Activated naive CD8-positive, alpha-beta T cell treated with anti-CD3 and anti-CD28 coated beads for 36 hours (primary cell): ENCODE data around the gene FBXL13. TPM values are rescaled to one million over a fixed set of nuclear protein-coding genes. Genes with fewer than 3 reads are reported as not detected.

ENCODE experiments used
- DNase-seq: peaks from one replicate; pipeline ENCODE4 v3.0.0; 2021
- H3K27ac Mint-ChIP-seq: one replicate; pipeline ENCODE4 v1.8.0; 2022; ENCODE audit warnings: mild to moderate bottlenecking, moderate library complexity, mixed read lengths
- H3K27me3 Mint-ChIP-seq: one replicate; pipeline ENCODE4 v1.8.0; 2022; ENCODE audit warnings: mild to moderate bottlenecking, mixed read lengths
- H3K36me3 Mint-ChIP-seq: one replicate; pipeline ENCODE4 v1.8.0; 2021; ENCODE audit warnings: mild to moderate bottlenecking, mixed read lengths
- H3K4me1 Mint-ChIP-seq: one replicate; pipeline ENCODE4 v1.8.0; 2021; ENCODE audit warnings: mixed read lengths
- H3K4me3 Mint-ChIP-seq: one replicate; pipeline ENCODE4 v1.8.0; 2022; ENCODE audit warnings: mild to moderate bottlenecking, moderate library complexity, mixed read lengths
- H3K9me3 Mint-ChIP-seq: one replicate; pipeline ENCODE4 v1.8.0; 2022; ENCODE audit warnings: mixed read lengths
- total RNA-seq, 2 experiments: library from RNA; stranded (reverse); gene quantifications; one replicate each; pipeline ENCODE4 v1.2.3, GENCODE V29; 2021

FBXL13 gene
- total RNA-seq, 2 experiments from 2014 or later: 0.78 to 0.82 TPM

DNA sequence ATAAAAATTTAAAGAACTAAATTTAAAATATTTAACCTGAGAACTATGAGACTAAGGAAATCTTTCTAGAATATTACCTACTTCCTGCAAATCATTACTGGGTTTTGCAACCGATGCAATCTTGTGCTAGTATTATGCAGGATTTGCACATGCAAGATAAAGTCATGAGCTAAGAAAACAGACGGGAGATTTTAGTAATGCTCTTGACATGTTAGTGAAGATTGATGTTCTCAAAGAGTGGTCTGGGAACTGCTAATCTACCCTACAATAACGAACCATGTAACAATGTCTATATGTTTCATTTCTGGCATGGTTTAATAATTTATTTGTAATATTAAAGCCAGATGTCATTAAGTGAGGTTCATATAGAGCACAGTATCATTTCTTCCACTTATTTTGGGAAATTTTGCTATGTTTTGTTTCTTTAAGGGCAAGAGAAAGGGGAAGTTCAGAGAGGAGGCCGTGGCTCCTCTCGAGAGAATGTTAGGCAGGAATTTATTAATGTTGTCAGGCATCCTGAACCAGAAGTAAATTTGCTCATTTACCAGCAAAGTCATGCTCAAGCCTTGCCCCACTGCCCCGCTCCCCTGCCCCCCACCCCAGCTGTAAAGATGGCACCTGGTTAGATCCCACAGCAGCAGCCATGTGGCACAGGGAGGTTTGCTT, 139.0 kb downstream of the FBXL13 start:
- Mint-ChIP-seq H3K9me3 (no peaks in the 10 kb centered on the region), H3K36me3 (no peaks in the 10 kb centered on the region), H3K4me1 (no peaks in the 10 kb centered on the region), H3K4me3 (no peak overlapping the region), H3K27ac (no peak overlapping the region), H3K27me3 (no peaks in the 10 kb centered on the region)
- no peak for DNase-seq

DNA sequence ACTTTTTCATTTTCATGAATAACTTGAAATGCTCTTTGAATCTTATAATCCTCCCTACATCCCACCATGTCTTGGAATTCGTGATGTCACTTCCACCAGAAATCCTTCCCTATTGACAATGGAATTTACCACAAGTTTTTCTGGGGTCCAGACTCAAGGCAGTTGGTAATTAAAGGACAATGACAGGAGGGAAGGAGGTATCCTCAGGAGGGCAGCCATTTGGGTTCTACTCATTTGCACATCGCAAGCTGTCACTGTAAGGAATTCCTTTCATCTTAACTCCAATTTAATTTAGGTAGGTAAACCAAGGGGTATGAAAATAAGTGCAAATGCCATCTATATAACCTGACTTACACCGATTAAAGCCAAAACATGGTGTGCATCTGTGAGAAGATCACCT, 139.9 kb downstream of the FBXL13 start:
- no peaks in the 10 kb centered on the region for H3K36me3 Mint-ChIP-seq
- no peaks in the 10 kb centered on the region for H3K27me3 Mint-ChIP-seq
- H3K9me3 Mint-ChIP-seq: no peaks in the 10 kb centered on the region
- no peak overlapping the region for H3K4me3 Mint-ChIP-seq
- no peak for DNase-seq
- H3K27ac Mint-ChIP-seq: no peak overlapping the region
- H3K4me1 Mint-ChIP-seq: no peaks in the 10 kb centered on the region

DNA sequence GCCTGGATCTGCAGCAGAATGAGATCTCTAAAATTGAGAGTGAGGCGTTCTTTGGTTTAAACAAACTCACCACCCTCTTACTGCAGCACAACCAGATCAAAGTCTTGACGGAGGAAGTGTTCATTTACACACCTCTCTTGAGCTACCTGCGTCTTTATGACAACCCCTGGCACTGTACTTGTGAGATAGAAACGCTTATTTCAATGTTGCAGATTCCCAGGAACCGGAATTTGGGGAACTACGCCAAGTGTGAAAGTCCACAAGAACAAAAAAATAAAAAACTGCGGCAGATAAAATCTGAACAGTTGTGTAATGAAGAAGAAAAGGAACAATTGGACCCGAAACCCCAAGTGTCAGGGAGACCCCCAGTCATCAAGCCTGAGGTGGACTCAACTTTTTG, 140.4 kb downstream of the FBXL13 start:
- Mint-ChIP-seq H3K4me1 (no peaks in the 10 kb centered on the region), H3K9me3 (no peaks in the 10 kb centered on the region), H3K36me3 (no peaks in the 10 kb centered on the region), H3K27ac (no peak overlapping the region), H3K27me3 (no peaks in the 10 kb centered on the region), H3K4me3 (no peak overlapping the region)
- no peak for DNase-seq

DNA sequence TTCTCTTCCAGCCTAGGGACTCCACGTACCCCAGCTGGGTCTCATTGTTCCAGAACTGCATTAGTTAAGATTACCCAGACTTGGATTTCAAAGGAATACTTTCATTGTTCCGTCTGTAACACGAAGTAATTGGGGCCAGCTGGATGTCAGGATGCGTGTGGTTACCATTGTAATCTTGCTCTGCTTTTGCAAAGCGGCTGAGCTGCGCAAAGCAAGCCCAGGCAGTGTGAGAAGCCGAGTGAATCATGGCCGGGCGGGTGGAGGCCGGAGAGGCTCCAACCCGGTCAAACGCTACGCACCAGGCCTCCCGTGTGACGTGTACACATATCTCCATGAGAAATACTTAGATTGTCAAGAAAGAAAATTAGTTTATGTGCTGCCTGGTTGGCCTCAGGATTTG, 140.8 kb downstream of the FBXL13 start:
- H3K27me3 Mint-ChIP-seq: no peaks in the 10 kb centered on the region
- H3K27ac Mint-ChIP-seq: no peak overlapping the region
- H3K4me1 Mint-ChIP-seq: no peaks in the 10 kb centered on the region
- no peak for DNase-seq
- H3K4me3 Mint-ChIP-seq: no peak overlapping the region
- H3K9me3 Mint-ChIP-seq: no peaks in the 10 kb centered on the region
- H3K36me3 Mint-ChIP-seq: no peaks in the 10 kb centered on the region

DNA sequence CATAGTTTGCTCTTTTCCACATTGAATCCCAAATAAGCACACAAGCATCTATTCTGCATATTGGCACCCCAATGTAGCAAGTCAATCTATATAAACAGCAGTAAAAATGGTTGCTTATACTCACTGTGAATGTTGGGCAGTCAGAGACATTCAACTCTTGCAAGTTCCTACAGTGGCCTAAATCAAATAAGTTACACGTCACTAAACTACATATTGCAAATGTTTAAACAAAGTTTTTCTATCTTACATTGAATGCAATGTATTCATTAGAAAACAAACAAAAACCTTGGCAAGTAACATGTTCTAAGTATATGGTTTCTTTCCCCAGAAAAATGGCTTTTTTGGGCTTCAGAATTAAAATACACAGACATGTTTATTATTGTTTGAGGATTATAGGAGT, 142.8 kb downstream of the FBXL13 start:
- DNase-seq: no peak
- Mint-ChIP-seq H3K27ac (no peak overlapping the region), H3K27me3 (no peaks in the 10 kb centered on the region), H3K4me1 (no peaks in the 10 kb centered on the region), H3K4me3 (no peak overlapping the region), H3K9me3 (no peaks in the 10 kb centered on the region), H3K36me3 (no peaks in the 10 kb centered on the region)

DNA sequence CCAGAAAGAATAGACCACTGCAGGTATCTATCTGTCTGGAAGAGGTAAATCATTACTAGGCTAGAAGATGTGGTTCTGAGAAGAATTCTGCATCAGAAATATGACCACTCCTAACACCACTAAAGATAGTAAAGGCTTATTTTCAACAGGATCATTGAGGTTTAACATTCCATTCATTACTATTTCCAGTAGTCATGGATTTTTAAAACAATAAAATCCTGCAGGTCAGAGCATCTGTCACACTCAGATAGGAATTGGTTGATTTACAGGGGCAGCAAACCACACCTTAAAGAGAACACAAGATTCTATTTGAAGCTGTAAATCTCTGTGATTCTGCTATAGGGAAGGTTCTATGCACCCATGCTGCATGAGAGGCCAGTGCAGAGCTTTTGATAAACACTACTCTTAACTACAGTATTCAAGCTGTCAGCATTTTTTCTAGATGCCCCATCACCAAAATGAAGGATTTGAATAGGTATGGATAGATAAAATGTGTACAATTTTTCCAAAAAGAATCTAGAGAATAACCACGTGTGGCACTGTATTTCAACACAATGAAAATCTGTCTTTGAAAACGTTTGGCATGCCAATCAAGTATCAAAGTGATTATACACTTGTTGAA, 147.2 kb downstream of the FBXL13 start:
- Mint-ChIP-seq H3K4me3 (no peak overlapping the region), H3K27ac (no peak overlapping the region)

DNA sequence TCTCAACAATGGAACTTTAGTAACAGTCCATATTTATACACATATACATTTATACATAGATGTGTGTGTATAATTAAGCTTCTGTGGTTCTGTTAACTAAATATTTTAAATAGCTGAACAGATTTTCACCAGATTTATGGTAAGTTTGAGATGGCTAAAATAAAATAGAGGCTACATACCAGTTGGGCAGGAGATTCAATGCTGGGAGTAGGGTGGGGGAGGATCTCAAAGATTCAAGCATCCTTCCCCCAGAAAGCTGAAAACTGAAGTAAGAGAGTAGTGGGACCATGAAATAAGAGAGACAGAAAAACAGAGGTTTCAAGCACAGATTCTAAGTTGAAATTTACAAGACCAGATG, 147.8 kb downstream of the FBXL13 start:
- H3K4me3 Mint-ChIP-seq: no peak overlapping the region
- DNase-seq: no peak

More for the DNA sequence above, 147.2 kb downstream of the FBXL13 start:
- DNase-seq: no peak
- Mint-ChIP-seq H3K36me3 (peaks cover 2% of the 10 kb centered on the region), H3K4me1 (no peaks in the 10 kb centered on the region), H3K9me3 (no peaks in the 10 kb centered on the region), H3K27me3 (no peaks in the 10 kb centered on the region)

DNA sequence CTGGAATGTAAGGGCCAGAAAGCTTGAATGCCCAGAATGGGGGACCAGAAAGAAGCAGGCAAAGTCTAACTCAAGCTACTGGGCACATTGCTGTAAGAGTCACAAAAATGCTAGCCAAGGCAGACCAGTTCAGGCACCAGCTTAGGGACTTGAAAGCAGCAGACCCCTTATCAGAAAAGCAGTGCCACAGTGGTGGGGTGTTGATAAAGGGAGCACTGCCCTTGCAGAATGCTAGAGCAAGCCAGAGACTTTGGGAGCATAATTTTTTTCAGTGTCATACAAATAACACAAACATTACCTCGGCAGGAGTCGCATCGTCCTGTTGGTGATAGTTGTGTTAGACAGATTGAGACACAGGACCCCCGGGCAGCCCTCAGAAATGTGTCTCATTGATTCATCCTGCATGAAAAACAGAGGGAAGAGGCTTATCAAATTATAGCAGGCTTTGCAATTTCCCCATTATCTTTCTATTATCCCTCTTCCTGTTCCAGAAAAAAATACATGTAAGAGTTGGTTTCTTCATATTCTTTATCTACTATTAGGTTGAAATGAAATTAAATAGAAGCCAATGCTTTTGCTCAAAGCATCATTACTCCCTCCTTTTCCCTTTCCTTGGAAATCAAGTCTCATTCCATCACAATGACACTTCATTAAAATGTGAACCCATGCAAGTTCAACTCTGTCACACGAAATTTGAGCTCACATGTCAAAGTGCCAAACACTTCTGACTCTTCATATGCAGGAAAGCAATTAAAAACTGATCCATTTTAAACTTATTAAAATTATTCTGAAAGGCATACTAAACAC, 148.4 kb downstream of the FBXL13 start:
- no peak for DNase-seq
- peaks cover 2% of the 10 kb centered on the region for H3K36me3 Mint-ChIP-seq

More for the DNA sequence above, 147.8 kb downstream of the FBXL13 start:
- H3K36me3 Mint-ChIP-seq: peaks cover 2% of the 10 kb centered on the region
- no peaks in the 10 kb centered on the region for H3K4me1 Mint-ChIP-seq
- H3K27me3 Mint-ChIP-seq: no peaks in the 10 kb centered on the region
- no peak overlapping the region for H3K27ac Mint-ChIP-seq
- no peaks in the 10 kb centered on the region for H3K9me3 Mint-ChIP-seq

DNA sequence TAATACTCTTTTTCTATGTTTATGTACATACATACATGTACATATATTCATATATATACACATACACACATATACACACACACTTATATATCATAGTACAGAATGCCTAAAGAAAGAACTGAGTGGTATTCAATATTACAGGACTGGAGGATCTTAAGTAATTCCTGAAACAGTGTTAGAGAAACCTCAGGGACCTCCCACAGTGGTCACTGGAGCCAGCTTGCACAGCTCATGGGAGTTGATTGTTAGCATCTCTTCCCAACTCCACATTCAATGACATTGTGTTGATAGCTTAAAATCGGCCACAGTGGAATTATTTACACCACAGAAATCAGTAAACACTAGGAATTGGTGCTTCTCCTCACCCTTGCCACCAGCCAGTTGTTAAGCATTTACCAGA, 155.8 kb downstream of the FBXL13 start:
- H3K27me3 Mint-ChIP-seq: no peaks in the 10 kb centered on the region
- H3K36me3 Mint-ChIP-seq: no peaks in the 10 kb centered on the region
- H3K4me3 Mint-ChIP-seq: no peak overlapping the region
- H3K27ac Mint-ChIP-seq: no peak overlapping the region
- no peaks in the 10 kb centered on the region for H3K4me1 Mint-ChIP-seq
- no peaks in the 10 kb centered on the region for H3K9me3 Mint-ChIP-seq
- no peak for DNase-seq

More for the DNA sequence above, 148.4 kb downstream of the FBXL13 start:
- Mint-ChIP-seq H3K4me1 (no peaks in the 10 kb centered on the region), H3K4me3 (no peak overlapping the region), H3K9me3 (no peaks in the 10 kb centered on the region), H3K27me3 (no peaks in the 10 kb centered on the region), H3K27ac (peak overlapping the region; percentile 47)

DNA sequence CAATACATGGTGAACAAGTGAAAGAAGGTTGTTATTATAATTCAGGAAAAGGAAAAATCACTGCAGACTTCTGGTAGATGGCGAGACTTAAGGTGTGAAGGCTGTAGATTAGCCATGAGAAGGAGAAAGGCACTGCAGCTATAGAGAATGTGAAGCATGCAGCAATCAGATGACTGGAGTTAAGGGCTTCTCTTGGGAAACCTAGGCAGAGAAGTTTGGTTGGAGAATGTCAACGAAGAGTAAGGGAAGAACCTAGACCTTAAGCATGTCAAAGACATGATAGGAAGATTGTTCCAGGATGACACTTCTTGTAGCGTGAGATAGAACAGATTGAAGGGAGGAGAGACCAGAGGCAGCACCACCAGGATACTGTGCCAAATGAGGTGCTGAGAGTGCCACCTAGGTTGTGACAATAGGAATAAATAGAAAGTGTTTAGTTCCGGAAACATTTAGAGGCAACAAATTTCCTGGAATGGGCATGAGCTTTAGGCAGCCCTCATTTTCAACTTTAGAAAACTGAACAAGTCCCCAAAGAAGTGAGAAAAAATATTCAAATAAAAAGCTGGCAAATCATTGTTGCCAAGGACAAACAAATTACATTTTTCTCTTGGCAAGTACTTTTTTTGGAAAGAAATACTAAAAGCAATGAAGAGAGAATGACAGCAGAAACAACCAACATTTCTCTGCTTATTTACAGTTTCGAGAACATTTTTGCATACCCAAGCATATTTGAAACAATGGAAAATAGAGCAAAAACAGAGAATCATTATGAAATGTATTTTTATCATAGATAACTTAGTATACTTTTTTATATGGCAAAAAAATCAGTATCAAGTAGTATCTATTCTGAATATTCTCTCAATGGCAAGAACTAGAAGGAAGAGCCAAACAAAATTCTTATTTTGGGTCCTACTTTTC, 156.9 kb downstream of the FBXL13 start:
- Mint-ChIP-seq H3K9me3 (no peaks in the 10 kb centered on the region), H3K36me3 (no peaks in the 10 kb centered on the region), H3K27me3 (no peaks in the 10 kb centered on the region), H3K27ac (no peak overlapping the region), H3K4me3 (no peak overlapping the region), H3K4me1 (peaks cover 3% of the 10 kb centered on the region)
- DNase-seq: no peak

DNA sequence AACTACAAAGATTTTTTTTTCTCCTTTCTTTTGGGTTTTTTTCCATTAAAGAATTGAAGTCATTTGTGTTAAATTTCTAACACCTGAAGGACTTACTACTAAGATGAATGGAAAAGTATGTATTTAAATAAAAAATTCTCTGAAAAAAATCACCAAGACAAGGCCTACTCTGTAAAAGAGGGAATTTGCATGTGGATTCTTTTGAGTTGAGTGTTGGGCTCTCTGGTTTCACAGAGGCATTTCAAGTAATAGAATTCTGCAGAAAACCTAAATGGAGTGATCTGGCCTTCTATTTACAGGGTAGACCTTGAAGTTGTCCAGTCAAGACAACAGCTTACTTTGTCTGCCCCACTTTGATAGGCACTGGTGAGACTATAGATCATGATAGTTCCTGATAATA, 157.7 kb downstream of the FBXL13 start:
- no peak overlapping the region for H3K4me3 Mint-ChIP-seq
- DNase-seq: no peak
- H3K27me3 Mint-ChIP-seq: no peaks in the 10 kb centered on the region
- H3K9me3 Mint-ChIP-seq: no peaks in the 10 kb centered on the region
- no peak overlapping the region for H3K27ac Mint-ChIP-seq
- H3K36me3 Mint-ChIP-seq: no peaks in the 10 kb centered on the region
- peaks cover 3% of the 10 kb centered on the region for H3K4me1 Mint-ChIP-seq

DNA sequence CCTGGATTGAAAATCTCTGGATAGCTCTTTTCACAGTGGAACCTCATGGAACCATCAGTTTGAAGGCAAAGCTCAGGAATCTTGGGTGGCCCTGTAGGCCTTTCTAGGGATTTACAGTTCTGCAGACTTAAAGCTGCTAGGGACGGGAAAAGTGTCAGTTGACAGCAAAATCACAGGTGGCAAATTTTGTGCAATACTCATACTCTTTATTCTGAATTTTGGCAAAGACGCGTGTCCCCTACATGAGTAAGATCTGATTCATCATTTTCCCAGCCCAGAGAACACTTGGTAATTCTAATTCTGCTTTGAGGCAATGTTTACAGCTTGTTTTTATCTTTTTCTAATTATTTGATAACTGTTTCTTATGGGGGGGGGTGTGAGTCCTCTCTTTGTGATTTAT, 158.2 kb downstream of the FBXL13 start:
- DNase-seq: no peak
- no peaks in the 10 kb centered on the region for H3K9me3 Mint-ChIP-seq
- peaks cover 3% of the 10 kb centered on the region for H3K4me1 Mint-ChIP-seq
- no peaks in the 10 kb centered on the region for H3K27me3 Mint-ChIP-seq
- no peak overlapping the region for H3K27ac Mint-ChIP-seq
- no peaks in the 10 kb centered on the region for H3K36me3 Mint-ChIP-seq
- H3K4me3 Mint-ChIP-seq: no peak overlapping the region

DNA sequence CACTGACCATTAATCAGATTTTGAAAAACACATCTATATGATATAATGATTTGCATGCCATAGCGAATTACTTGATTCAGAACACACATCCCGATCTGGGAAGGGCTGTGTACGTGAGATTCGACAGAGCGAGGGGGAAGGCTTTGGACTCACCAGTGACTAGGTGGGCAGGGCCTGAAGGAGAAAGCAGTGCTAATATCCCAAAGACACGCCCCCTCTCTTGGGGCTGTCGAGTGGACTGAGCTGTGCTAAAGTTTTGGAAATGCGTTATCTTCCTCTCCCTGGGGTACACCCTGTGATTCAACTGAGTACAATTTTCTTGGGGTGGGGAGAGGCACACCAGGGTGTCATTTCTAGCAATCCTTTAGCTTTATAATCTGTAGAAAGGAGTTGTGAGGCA, 160.0 kb downstream of the FBXL13 start:
- H3K27ac Mint-ChIP-seq: no peak overlapping the region
- no peak for DNase-seq
- H3K27me3 Mint-ChIP-seq: no peaks in the 10 kb centered on the region
- H3K4me3 Mint-ChIP-seq: no peak overlapping the region
- H3K36me3 Mint-ChIP-seq: no peaks in the 10 kb centered on the region
- H3K4me1 Mint-ChIP-seq: peaks cover 3% of the 10 kb centered on the region
- no peaks in the 10 kb centered on the region for H3K9me3 Mint-ChIP-seq

DNA sequence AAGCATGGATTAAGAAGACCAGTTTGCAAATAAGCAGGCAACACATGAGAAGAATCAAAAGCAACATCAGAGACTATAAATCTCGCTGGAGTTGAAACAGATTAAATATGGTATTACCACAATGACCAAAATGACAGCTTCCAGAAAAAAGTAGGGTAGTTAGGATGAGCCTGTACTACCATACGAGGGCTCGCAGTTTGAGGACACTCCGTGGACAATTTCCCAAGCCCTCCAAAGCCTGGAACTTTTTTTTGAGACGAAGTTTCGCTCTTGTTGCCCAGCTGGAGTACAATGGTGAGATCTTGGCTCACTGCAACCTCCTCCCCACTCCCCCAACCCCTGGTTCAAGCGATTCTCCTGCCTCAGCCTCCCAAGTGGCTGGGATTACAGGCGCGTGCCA, 160.8 kb downstream of the FBXL13 start:
- Mint-ChIP-seq H3K27ac (no peak overlapping the region), H3K4me1 (peaks cover 3% of the 10 kb centered on the region), H3K9me3 (no peaks in the 10 kb centered on the region), H3K4me3 (no peak overlapping the region), H3K36me3 (no peaks in the 10 kb centered on the region), H3K27me3 (no peaks in the 10 kb centered on the region)
- DNase-seq: no peak

DNA sequence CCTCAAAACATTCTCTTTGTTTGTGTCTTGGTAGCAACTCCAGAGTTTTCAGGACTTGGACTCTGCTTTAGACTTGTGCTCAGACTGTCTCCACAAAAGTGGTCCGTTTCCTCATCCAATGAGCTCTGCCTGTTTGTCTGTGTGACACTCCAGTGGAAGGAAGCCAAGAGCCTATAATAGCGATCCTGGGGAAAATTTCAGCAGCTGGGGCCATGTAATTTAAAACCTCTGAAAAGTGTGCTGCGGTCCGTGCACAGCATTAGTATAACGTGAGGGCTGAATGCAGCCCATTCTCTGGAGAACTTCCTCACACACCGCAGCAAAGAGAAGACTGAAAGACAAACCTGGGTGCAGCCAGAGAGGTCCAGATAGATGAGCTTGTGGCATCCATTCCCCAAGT, 161.9 kb downstream of the FBXL13 start, which contains the start of gene LRRC17:
Gene LRRC17 (plus strand): TSS at position 259 of the 400 bp plus-strand sequence. CDS start 20,914 bp downstream, outside the sequence.
- no peak for DNase-seq
- H3K4me1 Mint-ChIP-seq: peaks cover 3% of the 10 kb centered on the region
- no peak within 1 kb of the TSS for H3K4me3 Mint-ChIP-seq
- no peaks in the 10 kb centered on the region for H3K27me3 Mint-ChIP-seq
- H3K9me3 Mint-ChIP-seq: no peaks in the 10 kb centered on the region
- no peak within 1 kb of the TSS for H3K27ac Mint-ChIP-seq
- no peaks in the 10 kb centered on the region for H3K36me3 Mint-ChIP-seq
